HG02938 (cell line): Measurements from ENCODE around the gene DBH.

Experiments used
- ATAC-seq: cut with Tn5 transposase; IDR thresholded peaks from one replicate; pipeline ENCODE4 v1.9.1; 2021; ENCODE audit warnings: mild to moderate bottlenecking, moderate library complexity; ENCODE audit not compliant: unreplicated experiment

DBH gene

DNA sequence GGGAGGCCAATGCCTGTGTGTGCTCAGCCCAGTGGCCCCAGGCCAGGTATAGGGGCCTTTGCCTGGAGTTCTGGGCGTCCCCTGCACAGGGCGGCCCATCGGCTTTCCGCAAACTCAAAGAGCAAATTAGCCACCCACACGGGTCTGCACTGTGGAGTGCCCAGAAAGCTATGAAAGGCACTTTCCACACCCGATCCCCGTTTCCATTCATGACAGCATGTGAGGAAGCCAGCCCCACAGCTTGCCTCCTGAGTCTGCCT lies 5.2 kb downstream of the DBH start:
- no peak for ATAC-seq

GRCh38 chr9:133641861-133642595 lies 5.9 kb downstream of the DBH start:
- ATAC-seq = no peak

DNA sequence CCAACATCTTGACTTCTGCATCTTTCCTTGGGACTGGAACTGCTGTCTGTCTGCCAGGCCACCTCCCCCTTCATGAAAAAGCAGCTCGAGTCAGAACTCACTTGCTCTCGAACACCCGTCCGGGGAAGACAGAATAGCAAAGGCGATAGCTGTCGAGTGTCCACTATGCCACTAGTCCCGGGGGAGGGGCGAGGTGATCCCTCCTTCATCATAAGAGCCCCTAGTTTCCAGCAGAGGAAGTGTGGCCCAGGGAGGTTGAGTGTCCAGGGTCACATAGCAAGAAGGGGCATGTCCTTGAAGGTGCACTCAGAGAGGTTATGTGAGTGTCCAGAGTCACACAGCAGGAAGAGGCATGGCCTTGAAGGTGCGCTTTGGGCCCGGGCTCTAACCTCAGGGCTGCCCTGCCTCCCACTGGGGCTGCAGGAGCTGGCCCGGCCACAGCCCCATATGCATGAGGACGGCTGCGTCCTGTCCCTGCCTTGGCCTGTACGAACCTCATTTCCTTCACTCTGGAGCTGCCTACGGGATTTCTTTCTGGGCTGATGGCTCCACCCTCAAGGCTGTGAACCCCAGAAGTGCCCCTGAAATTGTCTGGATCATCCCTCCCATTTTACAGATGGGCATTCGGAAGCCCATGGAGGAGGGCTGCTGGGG lies 6.7 kb downstream of the DBH start:
- no peak for ATAC-seq

GRCh38 chr9:133643362-133643755 lies 7.2 kb downstream of the DBH start:
- ATAC-seq = no peak

- ATAC-seq = no peak
Measured at GRCh38 chr9:133643978-133644760, 8.0 kb downstream of the DBH start.

GRCh38 chr9:133645021-133645765 lies 9.0 kb downstream of the DBH start:
- no peak for ATAC-seq

- no peak for ATAC-seq
Measured at GRCh38 chr9:133647148-133647547, 11.0 kb downstream of the DBH start.

GRCh38 chr9:133647765-133648469 lies 11.8 kb downstream of the DBH start:
- ATAC-seq = no peak

DNA sequence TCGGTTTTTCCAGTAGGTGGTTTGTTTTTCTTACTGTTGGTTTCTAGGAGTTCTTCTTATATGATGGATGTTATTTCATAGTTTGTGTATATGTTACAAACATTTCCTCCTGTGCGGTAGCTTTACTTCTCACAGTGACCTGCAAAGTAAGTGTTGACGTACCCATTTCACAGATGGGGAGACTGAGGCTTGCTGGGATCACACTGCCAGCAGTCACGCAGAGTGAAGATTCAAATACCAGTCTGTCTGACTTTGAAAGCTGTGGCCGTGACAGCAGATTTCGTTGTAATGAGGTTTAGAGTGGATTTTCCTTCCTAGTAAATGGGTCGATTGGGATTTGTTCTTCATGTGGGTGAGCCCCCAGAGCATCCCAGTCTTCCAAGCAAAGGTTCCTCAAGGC lies 13.0 kb downstream of the DBH start:
- ATAC-seq = no peak

DNA sequence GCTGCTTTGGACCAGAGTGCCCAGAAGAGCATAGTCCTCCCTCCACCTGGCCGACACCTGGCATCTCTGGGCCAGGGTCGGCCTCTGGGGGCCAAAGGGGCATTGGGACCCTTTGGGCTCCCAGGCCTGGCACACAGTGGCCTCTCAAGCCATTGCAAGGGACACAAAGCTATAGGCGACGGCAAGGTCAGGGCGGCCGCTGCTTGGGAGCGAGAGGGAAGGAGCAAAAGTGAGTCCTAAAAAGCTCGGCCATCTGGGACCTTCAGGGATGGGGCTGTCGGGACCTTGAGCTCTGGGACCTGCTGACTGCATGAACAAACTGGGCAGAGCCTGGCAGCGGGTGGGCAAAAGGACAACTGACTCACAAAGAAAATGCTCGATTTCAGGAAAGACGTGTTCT lies 13.9 kb downstream of the DBH start:
- no peak for ATAC-seq

- ATAC-seq = no peak
Measured at GRCh38 chr9:133653638-133654037, 17.5 kb downstream of the DBH start.

DNA sequence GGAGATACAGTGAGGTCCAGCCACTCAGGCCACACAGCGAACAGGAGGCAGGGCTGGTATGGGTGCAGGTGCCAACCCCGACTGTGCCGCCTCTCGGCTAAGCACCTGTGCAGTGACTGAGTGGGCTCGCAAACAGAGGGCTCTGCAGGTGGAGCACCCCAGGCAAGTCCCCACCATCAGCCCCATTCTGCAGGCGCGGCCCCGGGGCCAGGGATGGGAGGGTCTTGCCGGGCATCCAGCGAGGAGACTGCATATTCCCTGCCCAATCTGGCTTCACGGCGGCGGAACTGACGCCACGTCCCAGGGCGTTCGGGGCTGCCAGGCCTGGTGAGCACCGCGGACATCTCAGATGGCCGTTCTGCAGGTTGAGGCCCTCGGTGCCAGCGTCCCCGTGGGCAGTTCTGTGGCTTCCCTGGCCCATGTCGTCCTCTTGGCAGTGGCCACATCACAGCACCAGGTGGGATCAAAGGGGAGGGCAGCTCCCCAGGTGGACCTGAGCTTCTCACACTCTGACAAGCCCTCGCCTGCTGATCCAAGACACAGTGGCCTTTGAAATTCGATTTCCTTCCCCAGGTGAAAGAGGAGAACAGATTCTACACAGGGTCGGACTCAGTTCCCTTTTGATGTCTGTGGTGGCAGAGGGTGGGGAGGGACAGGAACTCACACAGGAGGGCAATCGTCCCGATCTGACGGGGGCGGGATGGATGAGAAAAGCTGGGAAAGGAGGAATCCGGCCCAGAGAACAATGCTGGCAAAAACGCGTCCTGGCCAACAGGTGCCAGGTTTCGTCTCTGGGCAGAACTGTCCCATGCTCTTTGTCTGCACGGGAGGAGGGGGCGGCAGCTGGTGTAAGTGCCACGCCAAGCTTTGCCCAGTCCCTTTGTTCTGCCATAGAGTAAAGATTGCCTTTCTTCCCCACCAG lies 18.8 kb downstream of the DBH start:
- ATAC-seq = no peak

GRCh38 chr9:133655701-133656100 lies 19.5 kb downstream of the DBH start:
- ATAC-seq = no peak

DNA sequence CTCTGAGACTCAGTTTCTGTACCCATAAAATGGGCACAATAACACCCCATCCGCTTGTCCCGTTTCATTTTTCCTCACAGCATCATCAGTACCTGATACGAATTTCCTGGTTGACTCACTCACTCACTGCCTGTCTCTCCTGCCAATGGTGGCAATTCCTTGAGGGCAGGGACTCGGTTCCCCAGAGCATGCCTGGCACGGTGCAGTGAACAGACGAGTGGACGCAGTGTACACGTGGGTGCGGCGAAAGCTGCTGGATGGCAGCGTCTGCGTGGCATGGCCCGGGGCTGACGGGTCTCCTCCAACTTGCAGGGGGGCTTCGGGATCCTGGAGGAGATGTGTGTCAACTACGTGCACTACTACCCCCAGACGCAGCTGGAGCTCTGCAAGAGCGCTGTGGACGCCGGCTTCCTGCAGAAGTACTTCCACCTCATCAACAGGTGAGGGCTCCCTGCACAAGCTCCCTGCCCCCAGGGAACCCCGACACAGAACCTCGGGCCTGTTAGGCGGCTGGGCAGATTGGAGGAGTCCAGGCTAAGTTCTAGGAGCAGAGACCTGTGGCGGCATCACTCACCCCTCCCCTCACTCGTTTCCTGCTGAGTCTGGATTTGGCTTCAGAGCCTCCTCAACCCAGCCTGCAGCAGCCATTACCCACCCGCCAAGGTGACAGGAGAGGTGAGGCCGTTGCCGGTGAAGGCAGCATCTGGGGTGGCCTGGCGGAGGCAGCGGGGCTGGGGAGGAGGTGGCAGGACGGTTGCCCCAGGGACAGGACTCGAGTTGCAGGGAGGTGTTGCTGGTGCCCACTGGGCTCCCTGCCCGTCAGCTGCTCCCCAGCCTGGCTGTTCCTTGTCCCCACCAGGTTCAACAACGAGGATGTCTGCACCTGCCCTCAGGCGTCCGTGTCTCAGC lies 20.3 kb downstream of the DBH start:
- ATAC-seq = no peak

DNA sequence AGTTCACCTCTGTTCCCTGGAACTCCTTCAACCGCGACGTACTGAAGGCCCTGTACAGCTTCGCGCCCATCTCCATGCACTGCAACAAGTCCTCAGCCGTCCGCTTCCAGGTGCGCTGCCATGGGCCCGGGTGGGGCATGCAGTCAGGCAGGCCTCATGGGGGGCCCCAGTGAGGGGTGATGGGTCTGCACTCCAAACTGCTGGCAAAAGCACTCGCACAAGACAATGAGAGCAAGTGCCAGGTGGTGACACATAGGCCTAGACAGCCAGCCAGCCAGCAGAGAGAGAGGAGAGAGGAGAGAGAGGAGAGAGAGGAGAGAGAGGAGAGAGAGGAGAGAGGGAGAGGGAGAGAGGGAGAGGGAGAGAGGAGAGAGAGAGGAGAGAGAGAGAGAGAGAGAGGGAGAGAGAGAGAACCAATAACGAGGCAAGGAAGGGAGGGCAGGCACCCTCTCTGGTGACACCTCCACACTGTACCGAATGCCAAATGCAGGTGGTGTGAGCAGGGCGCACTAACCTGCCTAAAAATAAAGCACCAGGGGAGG lies 21.0 kb downstream of the DBH start:
- no peak for ATAC-seq

GRCh38 chr9:133658442-133659431 lies 22.6 kb downstream of the DBH start:
- ATAC-seq = no peak

DNA sequence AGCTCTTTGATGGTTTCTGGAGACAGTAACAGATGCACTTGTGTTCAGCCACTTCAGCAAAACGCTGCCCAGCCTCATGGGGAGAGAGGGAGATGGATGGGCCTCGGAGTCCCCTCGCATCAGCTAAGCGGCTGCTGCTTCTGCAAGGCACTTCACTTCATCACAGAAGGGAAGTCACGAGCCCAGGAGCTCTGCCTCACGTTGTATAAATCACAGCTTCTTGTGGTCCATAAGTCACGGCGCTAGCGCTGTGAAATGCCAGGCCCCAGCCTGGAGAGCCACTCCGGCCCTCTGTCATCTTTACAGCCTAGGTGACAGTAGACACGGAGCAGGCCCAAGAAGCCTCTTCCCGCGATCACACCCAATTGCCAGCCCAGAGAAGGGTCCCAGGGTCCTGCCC lies 23.4 kb downstream of the DBH start:
- no peak for ATAC-seq
